ENCODE measurements around the gene HES6. TPM values are rescaled to one million over a fixed set of nuclear protein-coding genes. Genes with fewer than 3 reads are reported as not detected.
A peak's percentile ranks its signal among the peaks of the same experiment; 100 is the strongest.

Gene HES6
- polyA plus RNA-seq, 4 donors = 4.6 to 10.3 (median 5.2) TPM

- DNase-seq (ENCODE audit: low read depth in 4 of 4, low spot score in 3 of 4) = peak; percentile 64 to 72 (median 69)
Measured at GRCh38 chr2:238203094-238203972, 36.5 kb downstream of the HES6 start, which contains the start of gene ILKAP. ILKAP (minus strand) TSS chr2:238203695; CDS start chr2:238203553, 142 bp downstream.

GRCh38 chr2:238202326-238203093 is 37.3 kb downstream of the HES6 start:
- no peak for DNase-seq (ENCODE audit: low read depth in 4 of 4, low spot score in 3 of 4)

- no peak for DNase-seq (ENCODE audit: low read depth in 4 of 4, low spot score in 3 of 4)
Measured at GRCh38 chr2:238190445-238190844, 49.4 kb downstream of the HES6 start.

Other genes with a start within 250 kb of the HES6 start
- 10 to 100 TPM; 25.3 to 30.3 (median 27.5) TPM for gene SCLY, start 179.0 kb downstream of the HES6 start, polyA plus RNA-seq (ENCODE audit: insufficient read length in 4 of 4)
- 1 to 10 TPM in 3 of 4 donors, under 1 TPM in 1; 0.53 to 2.3 (median 1.6) TPM for gene ESPNL, start 139.7 kb downstream of the HES6 start, polyA plus RNA-seq (ENCODE audit: insufficient read length in 4 of 4)
- gene KLHL30, start 101.4 kb downstream of the HES6 start, polyA plus RNA-seq (ENCODE audit: insufficient read length in 4 of 4) = under 1 TPM; 0.17 to 0.47 (median 0.33) TPM
- gene ERFE, start 81.1 kb downstream of the HES6 start, polyA plus RNA-seq (ENCODE audit: insufficient read length in 4 of 4) = 1 to 10 TPM; 4.5 to 7.0 (median 6.0) TPM
- 10 to 100 TPM; 39.9 to 44.6 (median 41.8) TPM for gene ILKAP, start 36.3 kb downstream of the HES6 start, polyA plus RNA-seq (ENCODE audit: insufficient read length in 4 of 4)
- gene PER2, start 48.6 kb upstream of the HES6 start, polyA plus RNA-seq (ENCODE audit: insufficient read length in 4 of 4) = 1 to 10 TPM; 5.0 to 6.1 (median 5.9) TPM
- gene TRAF3IP1, start 80.5 kb upstream of the HES6 start, polyA plus RNA-seq (ENCODE audit: insufficient read length in 4 of 4) = 10 to 100 TPM; 18.7 to 23.3 (median 21.6) TPM
- 10 to 100 TPM; 28.4 to 31.9 (median 31.2) TPM for gene ASB1, start 186.9 kb upstream of the HES6 start, polyA plus RNA-seq (ENCODE audit: insufficient read length in 4 of 4)